ENCODE data around the gene GTF2A1. TPM values are rescaled to one million over a fixed set of nuclear protein-coding genes. Genes with fewer than 3 reads are reported as not detected.

Gene GTF2A1
- total and polyA plus RNA-seq, 2 donors (not counting 3 experiments of a cell fraction or from before 2014, with no cell fraction given) = 11.1 to 33.4 TPM

DNA sequence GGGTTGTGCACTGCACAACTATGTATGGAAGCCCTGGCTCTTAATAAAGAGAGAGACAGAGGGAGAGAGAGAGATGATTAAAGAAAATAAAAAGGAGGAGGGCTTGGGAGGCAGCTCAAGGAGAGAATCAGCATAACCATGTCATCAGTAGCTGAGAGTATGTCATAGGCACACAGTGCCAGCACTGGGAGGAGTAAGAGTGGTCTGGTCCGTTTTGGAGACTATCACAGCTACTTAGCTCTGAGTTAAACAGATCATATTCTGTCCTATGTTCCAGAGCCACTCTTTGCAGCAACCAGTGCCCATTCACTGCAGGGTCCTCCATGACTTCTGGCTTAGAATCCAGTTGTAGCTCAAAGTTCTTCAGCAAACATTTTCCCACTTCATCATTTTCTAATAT is 59.0 kb downstream of the GTF2A1 start:
- CTCF ChIA-PET = interaction anchor here (2.6 kb wide), 1 partner anchor 9 kb away, joined by 14 read pairs; no protein-coding TSS in a partner anchor
- Histone ChIP-seq H3K9me1 (replicated peaks; ENCODE audit: control insufficient read depth, extremely low read depth, insufficient read depth, low read length) (no peaks in the 10 kb centered on the region), H3K4me3 (replicated peaks in 1 of 3; ENCODE audit: insufficient read depth in 1 of 3, low read depth in 1 of 3, low read length in 3 of 3) (no peak overlapping the region), H3K27ac (ENCODE audit: insufficient read depth, low read depth, low read length) (no peak overlapping the region), H3K36me3 (ENCODE audit: control insufficient read depth in 2 of 2, extremely low read depth in 1 of 2, insufficient read depth in 2 of 2, low read length in 2 of 2) (no peaks in the 10 kb centered on the region), H2AFZ (ENCODE audit: low read depth, low read length) (no peak overlapping the region), H3K79me2 (ENCODE audit: control insufficient read depth, insufficient read depth, low read length) (no peaks in the 10 kb centered on the region), H3K4me2 (ENCODE audit: insufficient read depth, low read length) (no peak overlapping the region), H4K20me1 (replicated peaks; ENCODE audit: control insufficient read depth, extremely low read depth, insufficient read depth, low read length) (no peaks in the 10 kb centered on the region), H3K27me3 (ENCODE audit: control insufficient read depth in 2 of 2, insufficient read depth in 2 of 2, low read length in 2 of 2) (no peaks in the 10 kb centered on the region), H3K9me3 (replicated peaks; ENCODE audit: control insufficient read depth, insufficient read depth, low read length) (no peaks in the 10 kb centered on the region), H3K9ac (replicated peaks; ENCODE audit: extremely low read depth, insufficient read depth, low read length) (no peak overlapping the region), H3K4me1 (ENCODE audit: control insufficient read depth, extremely low read depth, insufficient read depth, low read length) (no peaks in the 10 kb centered on the region)
- DNase-seq (ENCODE audit: low read depth, low spot score) (no peak), FAIRE-seq (no peak)
- dilution Hi-C loops (cut with MboI; ENCODE audit: extremely low pct_ligation_motif_present, low sequenced_read_pairs) (no loop called here), intact Hi-C loops (cut with micrococcal nuclease) (no loop called here)
- POLR2A ChIA-PET = interaction anchor here (1.0 kb wide), 1 partner anchor 57 kb away, joined by 3 read pairs; no protein-coding TSS in a partner anchor
- TF ChIP-seq JUN (IDR thresholded peaks at IDR 0.05; ENCODE audit: borderline replicate concordance, insufficient read depth, insufficient read length, low read depth) = no peak
- TF ChIP-seq EZH2 (IDR thresholded peaks at IDR 0.05; ENCODE audit: borderline replicate concordance, low read depth, low read length, severe bottlenecking) = no peak
- no peak for TF ChIP-seq MYC (IDR thresholded peaks at IDR 0.05; ENCODE audit: low read depth, low read length)
- TF ChIP-seq, protein P1, sequence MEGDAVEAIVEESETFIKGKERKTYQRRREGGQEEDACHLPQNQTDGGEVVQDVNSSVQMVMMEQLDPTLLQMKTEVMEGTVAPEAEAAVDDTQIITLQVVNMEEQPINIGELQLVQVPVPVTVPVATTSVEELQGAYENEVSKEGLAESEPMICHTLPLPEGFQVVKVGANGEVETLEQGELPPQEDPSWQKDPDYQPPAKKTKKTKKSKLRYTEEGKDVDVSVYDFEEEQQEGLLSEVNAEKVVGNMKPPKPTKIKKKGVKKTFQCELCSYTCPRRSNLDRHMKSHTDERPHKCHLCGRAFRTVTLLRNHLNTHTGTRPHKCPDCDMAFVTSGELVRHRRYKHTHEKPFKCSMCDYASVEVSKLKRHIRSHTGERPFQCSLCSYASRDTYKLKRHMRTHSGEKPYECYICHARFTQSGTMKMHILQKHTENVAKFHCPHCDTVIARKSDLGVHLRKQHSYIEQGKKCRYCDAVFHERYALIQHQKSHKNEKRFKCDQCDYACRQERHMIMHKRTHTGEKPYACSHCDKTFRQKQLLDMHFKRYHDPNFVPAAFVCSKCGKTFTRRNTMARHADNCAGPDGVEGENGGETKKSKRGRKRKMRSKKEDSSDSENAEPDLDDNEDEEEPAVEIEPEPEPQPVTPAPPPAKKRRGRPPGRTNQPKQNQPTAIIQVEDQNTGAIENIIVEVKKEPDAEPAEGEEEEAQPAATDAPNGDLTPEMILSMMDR (IDR thresholded peaks at IDR 0.05; ENCODE audit: extremely low read depth in 1 of 2, insufficient read depth in 1 of 2, low read depth in 1 of 2, low read length in 2 of 2) = no peak
- no peak for TF ChIP-seq FOS (IDR thresholded peaks at IDR 0.05; ENCODE audit: borderline replicate concordance, insufficient read depth, low read length)
- TF ChIP-seq, protein P2, sequence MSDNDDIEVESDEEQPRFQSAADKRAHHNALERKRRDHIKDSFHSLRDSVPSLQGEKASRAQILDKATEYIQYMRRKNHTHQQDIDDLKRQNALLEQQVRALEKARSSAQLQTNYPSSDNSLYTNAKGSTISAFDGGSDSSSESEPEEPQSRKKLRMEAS (IDR thresholded peaks at IDR 0.05; ENCODE audit: insufficient read depth, insufficient read length) = no peak
- no peak for TF ChIP-seq GATA2 (IDR thresholded peaks at IDR 0.05; ENCODE audit: insufficient read depth, insufficient read length, low read depth, low read length)
- TF ChIP-seq POLR2A (IDR thresholded peaks at IDR 0.05; ENCODE audit: low read depth, low read length) = no peak
- TF ChIP-seq POLR2AphosphoS5 (IDR thresholded peaks at IDR 0.05; ENCODE audit: insufficient read depth, low read depth, low read length) = no peak
- BruUV-seq (replicated peaks) = no TSS peak
